ENCODE results near the gene AMIGO3.

AMIGO3 gene

GRCh38 chr3:49716691-49717210 lies 2.7 kb downstream of the AMIGO3 start:
- no peak for TF ChIP-seq CTCF (IDR thresholded peaks at IDR 0.05; ENCODE audit: control insufficient read depth, extremely low read depth, insufficient read depth)
- H3K4me3 ChIP-seq (ENCODE audit: low read depth, low read length) = no peak overlapping the region
- DNase-seq (ENCODE audit: low read depth) = no peak

- no peak overlapping the region for H3K4me3 ChIP-seq (ENCODE audit: low read depth, low read length)
- no peak for DNase-seq (ENCODE audit: low read depth)
- no peak for TF ChIP-seq CTCF (IDR thresholded peaks at IDR 0.05; ENCODE audit: control insufficient read depth, extremely low read depth, insufficient read depth)
Observed at GRCh38 chr3:49716169-49716568, 3.3 kb downstream of the AMIGO3 start.

GRCh38 chr3:49715611-49716121 lies 3.8 kb downstream of the AMIGO3 start:
- no peak for DNase-seq (ENCODE audit: low read depth)
- TF ChIP-seq CTCF (IDR thresholded peaks at IDR 0.05; ENCODE audit: control insufficient read depth, extremely low read depth, insufficient read depth) = no peak
- H3K4me3 ChIP-seq (ENCODE audit: low read depth, low read length) = no peak overlapping the region

- no peak for TF ChIP-seq CTCF (IDR thresholded peaks at IDR 0.05; ENCODE audit: control insufficient read depth, extremely low read depth, insufficient read depth)
- DNase-seq (ENCODE audit: low read depth) = no peak
- no peak overlapping the region for H3K4me3 ChIP-seq (ENCODE audit: low read depth, low read length)
Observed at GRCh38 chr3:49714728-49715550, 4.5 kb downstream of the AMIGO3 start.

GRCh38 chr3:49713336-49714105 lies 6.0 kb downstream of the AMIGO3 start:
- H3K4me3 ChIP-seq (ENCODE audit: low read depth, low read length) = no peak overlapping the region
- no peak for TF ChIP-seq CTCF (IDR thresholded peaks at IDR 0.05; ENCODE audit: control insufficient read depth, extremely low read depth, insufficient read depth)
- no peak for DNase-seq (ENCODE audit: low read depth)

- no peak overlapping the region for H3K4me3 ChIP-seq (ENCODE audit: low read depth, low read length)
- TF ChIP-seq CTCF (IDR thresholded peaks at IDR 0.05; ENCODE audit: control insufficient read depth, extremely low read depth, insufficient read depth) = no peak
Observed at GRCh38 chr3:49712631-49713317, 6.7 kb downstream of the AMIGO3 start.

More at GRCh38 chr3:49712631-49713317, 6.7 kb downstream of the AMIGO3 start:
- no peak for DNase-seq (ENCODE audit: low read depth)
